Small intestine (tissue), 7 donors: ENCODE data around the gene LRRFIP1. TPM values are rescaled to one million over a fixed set of nuclear protein-coding genes. Genes with fewer than 3 reads are reported as not detected.
"Not testable (repeated sequence)": the region's sequence is repeated elsewhere in the genome, so short reads cannot be mapped to it uniquely, and the experiment has no call there.

Experiments
- DNase-seq, 2 donors: peaks; one replicate each; pipeline versions ENCODE4 v3.0.0 to v3.0.0-alpha.2; 2013
- FAIRE-seq: peaks from 2 replicates; lab custom pipeline; 2012; peaks lifted over from hg19 to GRCh38; lab: Jason Lieb, UNC
- H3K27ac ChIP-seq, 3 donors: one replicate each; pipeline ENCODE4 v1.5.1; 2013; ENCODE audit warnings: low read length in 2 of 3, mild to moderate bottlenecking in 2 of 3, control low read depth in 1 of 3, inconsistent platforms in 1 of 3, low read depth in 1 of 3, moderate library complexity in 1 of 3
- H3K27me3 ChIP-seq, 3 donors: one replicate each; pipeline ENCODE4 v1.6.1; 2013; ENCODE audit warnings: low read length in 3 of 3, inconsistent platforms in 1 of 3; ENCODE audit not compliant: control insufficient read depth in 3 of 3, insufficient read depth in 3 of 3
- H3K36me3 ChIP-seq, 3 donors: one replicate each; pipeline ENCODE4 v1.6.1; 2013; ENCODE audit warnings: low read length in 3 of 3, inconsistent platforms in 1 of 3, low read depth in 1 of 3, mild to moderate bottlenecking in 1 of 3, moderate library complexity in 1 of 3; ENCODE audit not compliant: control insufficient read depth in 3 of 3, insufficient read depth in 2 of 3
- H3K4me1 ChIP-seq, 3 donors: one replicate each; pipeline ENCODE4 v1.6.1; 2013; ENCODE audit warnings: low read length in 2 of 3, inconsistent platforms in 1 of 3, low read depth in 1 of 3, mild to moderate bottlenecking in 1 of 3, moderate library complexity in 1 of 3; ENCODE audit not compliant: control insufficient read depth in 3 of 3, insufficient read depth in 2 of 3
- H3K4me3 ChIP-seq, 3 donors: one replicate each; pipeline ENCODE4 v1.5.1; 2013; ENCODE audit warnings: low read length in 3 of 3, control low read depth in 1 of 3, inconsistent platforms in 1 of 3, low read depth in 1 of 3, mild to moderate bottlenecking in 1 of 3, moderate library complexity in 1 of 3
- H3K9me3 ChIP-seq, 2 donors: one replicate each; pipeline ENCODE4 v1.6.1; 2013; ENCODE audit warnings: low read depth in 1 of 2, low read length in 1 of 2; ENCODE audit not compliant: control insufficient read depth in 2 of 2, insufficient read depth in 1 of 2
- WGBS, 3 donors: extraction: QIAGEN DNeasy Blood & Tissue Kit; methylation state at CpG; one replicate each; pipeline ENCODE4 v1.1.7; 2013; 5-methylcytosine and 5-hydroxymethylcytosine counted together
- polyA plus RNA-seq, 4 donors: library from polyadenylated mRNA; stranded (reverse) in 3 of 4; unstranded in 1 of 4; fragments of 200-250 nt in 3 of 4; fragments of 120-200 nt in 1 of 4; gene quantifications; one replicate each; pipeline versions ENCODE4 v1.2.1 to v1.2.3, GENCODE V29; 2013
- donor health status: healthy with polysubstance abuse.
- donor health status: control.
- donor health status: control.
- donor health status: Bipolar disorder and iron deficiency.
- donor health status: healthy.

LRRFIP1 gene
- polyA plus RNA-seq, 4 donors: 46.0 to 76.7 (median 51.9) TPM

GRCh38 chr2:237665713-237666143 lies 38.3 kb downstream of the LRRFIP1 start:
- peaks cover 0 to 2% (median 0%) of the 10 kb centered on the region in 3 donors for H3K36me3 ChIP-seq
- H3K27ac ChIP-seq: no peak overlapping the region
- no peaks in the 10 kb centered on the region for H3K9me3 ChIP-seq
- 56 to 67% (median 57%) methylated on average over 7 of the region's 7 CpGs for WGBS, 3 donors
- no peak for DNase-seq
- no peak overlapping the region for H3K4me3 ChIP-seq
- H3K27me3 ChIP-seq: no peaks in the 10 kb centered on the region
- FAIRE-seq: no peak
- H3K4me1 ChIP-seq: peaks cover 0 to 34% (median 0%) of the 10 kb centered on the region in 3 donors

- Histone ChIP-seq H3K4me3 (no peak overlapping the region), H3K9me3 (no peaks in the 10 kb centered on the region), H3K27ac (no peak overlapping the region), H3K36me3 (peaks cover 0 to 2% (median 0%) of the 10 kb centered on the region in 3 donors), H3K27me3 (no peaks in the 10 kb centered on the region), H3K4me1 (peaks cover 0 to 34% (median 0%) of the 10 kb centered on the region in 3 donors)
- 79 to 89% (median 86%) methylated on average over 7 of the region's 7 CpGs for WGBS, 3 donors
- no peak for FAIRE-seq
- DNase-seq: no peak
These were observed 39.2 kb downstream of the LRRFIP1 start for GRCh38 chr2:237666606-237667005.

- H3K36me3 ChIP-seq, H3K9me3 ChIP-seq, H3K4me3 ChIP-seq, DNase-seq, H3K27ac ChIP-seq, H3K27me3 ChIP-seq, FAIRE-seq: not testable (repeated sequence)
- 87 to 91% (median 91%) methylated on average over 6 of the region's 6 CpGs for WGBS, 3 donors
- peaks cover 0 to 33% (median 0%) of the 10 kb centered on the region in 3 donors for H3K4me1 ChIP-seq
These were observed 39.7 kb downstream of the LRRFIP1 start for GRCh38 chr2:237667050-237667576.

GRCh38 chr2:237667893-237668292 lies 40.5 kb downstream of the LRRFIP1 start:
- H3K4me1 ChIP-seq: peaks cover 0 to 25% (median 0%) of the 10 kb centered on the region in 3 donors
- no peaks in the 10 kb centered on the region for H3K9me3 ChIP-seq
- no peak overlapping the region for H3K4me3 ChIP-seq
- H3K27ac ChIP-seq: no peak overlapping the region
- peaks cover 0 to 2% (median 0%) of the 10 kb centered on the region in 3 donors for H3K36me3 ChIP-seq
- DNase-seq: no peak
- 68 to 78% (median 75%) methylated on average over 6 of the region's 6 CpGs for WGBS, 3 donors
- no peaks in the 10 kb centered on the region for H3K27me3 ChIP-seq
- no peak for FAIRE-seq

GRCh38 chr2:237668440-237668839 lies 41.1 kb downstream of the LRRFIP1 start:
- peaks cover 0 to 2% (median 0%) of the 10 kb centered on the region in 3 donors for H3K36me3 ChIP-seq
- H3K4me1 ChIP-seq: peaks cover 0 to 23% (median 0%) of the 10 kb centered on the region in 3 donors
- DNase-seq (no peak), FAIRE-seq (no peak)
- no peak overlapping the region for H3K4me3 ChIP-seq
- H3K27me3 ChIP-seq: no peaks in the 10 kb centered on the region
- no peaks in the 10 kb centered on the region for H3K9me3 ChIP-seq
- no peak overlapping the region for H3K27ac ChIP-seq
- WGBS, 3 donors: 87 to 91% (median 88%) methylated on average over 6 of the region's 6 CpGs

GRCh38 chr2:237669283-237669627 lies 41.9 kb downstream of the LRRFIP1 start:
- FAIRE-seq: no peak
- no peak for DNase-seq
- no peak overlapping the region for H3K4me3 ChIP-seq
- peaks cover 0 to 29% (median 0%) of the 10 kb centered on the region in 3 donors for H3K4me1 ChIP-seq
- peaks cover 0 to 2% (median 0%) of the 10 kb centered on the region in 3 donors for H3K36me3 ChIP-seq
- no peaks in the 10 kb centered on the region for H3K27me3 ChIP-seq
- WGBS, 3 donors: 12 to 30% (median 27%) methylated on average over 3 of the region's 3 CpGs
- H3K9me3 ChIP-seq: no peaks in the 10 kb centered on the region
- H3K27ac ChIP-seq: peak overlapping the region in 2 of 3 donors; percentile 49 to 56

GRCh38 chr2:237669628-237670392 lies 42.4 kb downstream of the LRRFIP1 start:
- peak; percentile 76 to 91 for DNase-seq
- WGBS, 3 donors: 34 to 43% (median 40%) methylated on average over 21 of the region's 21 CpGs
- Histone ChIP-seq H3K9me3 (no peaks in the 10 kb centered on the region), H3K27ac (peak overlapping the region in 2 of 3 donors; percentile 49 to 56), H3K4me1 (peaks cover 0 to 33% (median 0%) of the 10 kb centered on the region in 3 donors), H3K27me3 (no peaks in the 10 kb centered on the region), H3K36me3 (peaks cover 0 to 2% (median 0%) of the 10 kb centered on the region in 3 donors), H3K4me3 (no peak overlapping the region)
- FAIRE-seq: no peak

GRCh38 chr2:237670641-237671040 lies 43.3 kb downstream of the LRRFIP1 start:
- FAIRE-seq (no peak), DNase-seq (peak in 1 of 2 donors; percentile 15)
- Histone ChIP-seq H3K4me3 (no peak overlapping the region), H3K36me3 (peaks cover 0 to 2% (median 0%) of the 10 kb centered on the region in 3 donors), H3K27ac (peak overlapping the region in 2 of 3 donors; percentile 48 to 49), H3K27me3 (no peaks in the 10 kb centered on the region), H3K4me1 (peaks cover 0 to 40% (median 0%) of the 10 kb centered on the region in 3 donors), H3K9me3 (no peaks in the 10 kb centered on the region)
- 70 to 87% (median 83%) methylated on average over 14 of the region's 14 CpGs for WGBS, 3 donors
